ENCODE results near the gene KCNJ6. TPM values are rescaled to one million over a fixed set of nuclear protein-coding genes. Genes with fewer than 3 reads are reported as not detected.

KCNJ6 gene
- total and polyA plus RNA-seq, 10 of the 15 experiments (the other 5 are each of a cell fraction or from before 2014, with no cell fraction given): 0.03 to 0.07 (median 0.04) TPM; not detected in 7

- Histone ChIP-seq H3K79me2 (ENCODE audit: control insufficient read depth, insufficient read depth, low read length) (no peaks in the 10 kb centered on the region), H3K4me1 (ENCODE audit: control insufficient read depth, insufficient read depth, low read length) (no peaks in the 10 kb centered on the region), H3K4me2 (ENCODE audit: control insufficient read depth, insufficient read depth) (no peak overlapping the region), H2AFZ (ENCODE audit: control insufficient read depth, low read depth, low read length) (no peak overlapping the region), H4K20me1 (ENCODE audit: control insufficient read depth, insufficient read depth) (no peaks in the 10 kb centered on the region), H3K36me3 (ENCODE audit: control insufficient read depth in 2 of 2, insufficient read depth in 2 of 2, low read length in 1 of 2) (no peaks in the 10 kb centered on the region), H3K4me3 (no peak overlapping the region), H3K27ac (ENCODE audit: control insufficient read depth, insufficient read depth) (no peak overlapping the region), H3K9me3 (replicated peaks; ENCODE audit: control insufficient read depth, insufficient read depth, low read length) (peaks cover 2% of the 10 kb centered on the region), H3K9ac (ENCODE audit: control insufficient read depth, insufficient read depth, low read length) (no peak overlapping the region), H3K27me3 (replicated peaks in 1 of 2; ENCODE audit: control insufficient read depth in 2 of 2, insufficient read depth in 2 of 2, low read length in 1 of 2) (no peaks in the 10 kb centered on the region)
- DNase-seq (ENCODE audit: low read depth, low spot score): no peak
- ATAC-seq: no peak
- ChIA-PET RAD21 (ENCODE audit: unreplicated experiment) (no interaction called here), POLR2A (no interaction called here), SMC1A (ENCODE audit: uncharacterized antibody, unreplicated experiment) (interaction anchor here (1.2 kb wide), 1 partner anchor 11 kb away, joined by 3 read pairs; no protein-coding TSS in a partner anchor), CTCF (interaction anchor here (1.2 to 2.3 kb wide), 2 partner anchors 10 to 111 kb away, joined by 3 to 6 read pairs; no protein-coding TSS in a partner anchor)
- no peak for TF ChIP-seq SRF (IDR thresholded peaks at IDR 0.05; ENCODE audit: low read depth in 2 of 2, low read length in 2 of 2)
- TF ChIP-seq MXI1 (IDR thresholded peaks at IDR 0.05; ENCODE audit: low read depth, low read length): no peak
- TF ChIP-seq POLR2A (IDR thresholded peaks at IDR 0.05; ENCODE audit: low read depth, low read length): no peak
- TF ChIP-seq, protein P1, sequence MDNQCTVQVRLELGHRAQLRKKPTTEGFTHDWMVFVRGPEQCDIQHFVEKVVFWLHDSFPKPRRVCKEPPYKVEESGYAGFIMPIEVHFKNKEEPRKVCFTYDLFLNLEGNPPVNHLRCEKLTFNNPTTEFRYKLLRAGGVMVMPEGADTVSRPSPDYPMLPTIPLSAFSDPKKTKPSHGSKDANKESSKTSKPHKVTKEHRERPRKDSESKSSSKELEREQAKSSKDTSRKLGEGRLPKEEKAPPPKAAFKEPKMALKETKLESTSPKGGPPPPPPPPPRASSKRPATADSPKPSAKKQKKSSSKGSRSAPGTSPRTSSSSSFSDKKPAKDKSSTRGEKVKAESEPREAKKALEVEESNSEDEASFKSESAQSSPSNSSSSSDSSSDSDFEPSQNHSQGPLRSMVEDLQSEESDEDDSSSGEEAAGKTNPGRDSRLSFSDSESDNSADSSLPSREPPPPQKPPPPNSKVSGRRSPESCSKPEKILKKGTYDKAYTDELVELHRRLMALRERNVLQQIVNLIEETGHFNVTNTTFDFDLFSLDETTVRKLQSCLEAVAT (IDR thresholded peaks at IDR 0.05): no peak
- TF ChIP-seq EED (IDR thresholded peaks at IDR 0.05; ENCODE audit: low read depth): no peak
- TF ChIP-seq TARDBP (IDR thresholded peaks at IDR 0.05; ENCODE audit: borderline replicate concordance): no peak
- no peak for TF ChIP-seq DPF2 (IDR thresholded peaks at IDR 0.05)
- TF ChIP-seq STAT1 (conservative IDR thresholded peaks at IDR 0.05): no peak
- no peak for TF ChIP-seq KDM1A (IDR thresholded peaks at IDR 0.05; ENCODE audit: borderline replicate concordance)
- no peak for TF ChIP-seq STAT3 (IDR thresholded peaks at IDR 0.05; ENCODE audit: low read depth, low read length)
- TF ChIP-seq GABPA (IDR thresholded peaks at IDR 0.05; ENCODE audit: low read depth): no peak
- no peak for TF ChIP-seq RAD21 (IDR thresholded peaks at IDR 0.05; ENCODE audit: insufficient read depth, low read depth, low read length)
- TF ChIP-seq POU2F2 (IDR thresholded peaks at IDR 0.05; ENCODE audit: borderline replicate concordance, low read depth, low read length): no peak
- TF ChIP-seq BHLHE40 (IDR thresholded peaks at IDR 0.05; ENCODE audit: borderline replicate concordance in 1 of 2, low read depth in 2 of 2, low read length in 1 of 2): no peak
- no peak for TF ChIP-seq MEF2A (IDR thresholded peaks at IDR 0.05; ENCODE audit: insufficient read depth, low read depth, low read length)
- TF ChIP-seq MYB (IDR thresholded peaks at IDR 0.05; ENCODE audit: borderline replicate concordance, low read depth, low read length): no peak
- no peak for TF ChIP-seq POLR2AphosphoS2 (IDR thresholded peaks at IDR 0.05; ENCODE audit: low read depth, low read length)
- no peak for TF ChIP-seq ZNF384 (IDR thresholded peaks at IDR 0.05; ENCODE audit: borderline replicate concordance, low read depth, low read length)
- no TSS peak for BruUV-seq (replicated peaks)
- in situ Hi-C loops (cut with MboI) (no loop called here), intact Hi-C loops (cut with micrococcal nuclease; ENCODE audit: unreplicated experiment) (no loop called here)
- 26% methylated on average over 6 of the region's 6 CpGs for WGBS (ENCODE audit: insufficient coverage, insufficient replicate concordance, low lambda C conversion rate, missing lambda C conversion rate)
- no peak for FAIRE-seq
Measured at GRCh38 chr21:37574316-37574715, 341.9 kb downstream of the KCNJ6 start.

All from GM12878 (cell line).